ENCODE measurements around the gene PPP1R9A. TPM values are rescaled to one million over a fixed set of nuclear protein-coding genes. Genes with fewer than 3 reads are reported as not detected.

The PPP1R9A gene
- total RNA-seq, 1 donor from 2014 or later: 9.6 TPM

DNA sequence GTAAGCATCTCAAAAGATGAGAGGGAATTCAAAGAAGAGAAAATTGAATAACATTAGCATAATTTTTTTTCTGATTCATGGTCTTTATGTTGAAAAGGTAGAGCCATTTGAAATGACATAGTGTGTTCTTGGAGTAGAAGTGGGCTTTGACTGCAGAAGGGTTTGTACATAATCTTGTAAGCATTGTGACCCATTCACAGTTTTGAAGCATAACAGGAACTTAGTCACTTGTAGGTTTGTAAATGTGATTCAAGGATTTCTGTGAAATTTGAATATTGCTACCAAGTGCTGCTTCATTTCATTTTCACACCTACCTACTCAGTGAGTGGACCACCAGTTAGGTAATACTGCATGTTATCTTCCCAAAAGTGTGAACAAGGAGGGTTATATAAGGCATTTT lies 348.3 kb downstream of the PPP1R9A start:
- no peak for DNase-seq (ENCODE audit: low read depth in 2 of 2)

GRCh38 chr7:95261895-95262415 lies 354.6 kb downstream of the PPP1R9A start:
- DNase-seq (ENCODE audit: low read depth in 2 of 2): no peak

DNA sequence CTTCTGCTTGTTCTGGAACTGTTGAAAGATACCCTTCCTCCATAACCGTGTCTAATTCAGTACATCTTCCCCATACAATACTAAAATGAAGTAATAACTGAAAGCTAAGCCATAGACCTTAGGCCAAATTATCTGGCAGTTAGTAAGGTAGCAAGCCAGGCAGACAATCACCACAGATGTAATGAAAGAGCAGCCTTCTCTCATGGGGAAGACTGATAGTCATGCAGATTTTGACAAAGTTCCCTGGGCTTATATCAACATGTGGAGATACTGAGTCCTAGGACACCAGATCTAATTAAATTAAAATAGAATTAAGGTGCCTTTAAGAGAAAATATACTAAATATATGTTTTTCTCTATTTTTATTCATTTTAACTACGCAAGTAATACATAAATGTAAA lies 355.5 kb downstream of the PPP1R9A start:
- no peak for DNase-seq (ENCODE audit: low read depth in 2 of 2)

DNA sequence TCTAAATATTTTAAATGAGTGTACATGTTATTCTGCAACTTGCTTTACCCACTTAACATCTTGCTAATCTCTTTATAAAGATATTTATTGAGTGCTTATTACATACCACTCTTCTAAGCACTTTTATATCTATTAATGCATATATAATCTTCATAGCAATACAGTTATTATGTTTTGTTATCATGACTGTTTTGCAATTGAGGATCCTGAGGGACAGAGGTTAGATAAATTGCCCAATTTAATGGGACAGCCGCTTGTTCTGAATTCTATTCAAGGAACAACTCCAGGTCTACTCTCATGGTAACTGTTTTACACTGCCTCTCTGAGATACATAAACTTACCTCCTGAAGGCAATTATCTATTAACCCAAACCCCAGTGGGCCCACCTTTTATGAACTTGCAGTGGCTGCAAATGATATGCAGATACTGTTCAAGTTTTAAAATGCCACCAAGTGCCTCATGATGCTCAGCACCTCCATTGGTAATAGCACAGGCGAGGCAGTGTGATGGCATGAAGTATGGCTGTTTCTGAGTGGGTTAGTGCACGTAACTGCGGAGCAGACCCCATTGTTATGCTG lies 356.5 kb downstream of the PPP1R9A start:
- DNase-seq (ENCODE audit: low read depth in 2 of 2): no peak

GRCh38 chr7:95264363-95264891 lies 357.0 kb downstream of the PPP1R9A start:
- no peak for DNase-seq (ENCODE audit: low read depth in 2 of 2)

DNA sequence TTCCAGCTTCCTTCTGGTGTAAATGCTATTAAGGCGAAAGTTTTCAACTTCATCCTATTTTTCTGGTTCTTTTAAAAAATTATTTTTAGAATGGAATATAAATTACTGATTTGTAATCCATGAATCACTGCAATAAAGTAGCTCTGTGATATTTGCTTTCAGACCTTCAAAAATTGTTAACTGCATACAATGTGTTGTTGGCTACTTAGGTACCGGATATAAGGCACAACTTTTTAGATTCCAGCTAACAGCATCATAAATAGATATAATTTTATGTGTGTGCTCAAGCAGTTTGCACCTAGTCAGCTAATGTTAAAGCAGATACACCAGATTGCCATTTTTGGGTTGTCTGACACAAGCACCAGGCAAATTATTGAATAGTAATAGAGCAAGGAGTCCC lies 358.2 kb downstream of the PPP1R9A start:
- DNase-seq (ENCODE audit: low read depth in 2 of 2): no peak

DNA sequence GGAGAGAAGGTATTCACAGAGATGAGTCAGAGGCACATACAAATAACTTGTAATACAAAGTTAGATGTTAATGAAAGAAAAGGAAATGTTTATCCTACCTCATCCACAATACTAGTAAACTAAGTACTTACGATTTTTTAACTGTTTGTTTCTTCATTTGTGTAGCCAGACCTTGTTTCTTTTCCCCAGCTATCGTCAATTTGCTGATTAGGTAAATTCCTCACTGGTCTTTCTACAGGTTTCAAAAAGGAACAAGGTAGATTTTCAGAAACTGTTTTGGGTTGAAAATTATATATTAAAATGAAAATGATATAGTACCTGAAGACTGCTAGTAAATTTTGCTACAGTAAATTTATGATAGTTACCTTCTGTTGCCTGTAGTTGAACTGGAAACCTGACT lies 360.4 kb downstream of the PPP1R9A start:
- DNase-seq (ENCODE audit: low read depth in 2 of 2): no peak

GRCh38 chr7:95269640-95270039 lies 362.2 kb downstream of the PPP1R9A start:
- no peak for DNase-seq (ENCODE audit: low read depth in 2 of 2)

- DNase-seq (ENCODE audit: low read depth in 2 of 2): no peak
These were observed 368.7 kb downstream of the PPP1R9A start for GRCh38 chr7:95276114-95276513.

DNA sequence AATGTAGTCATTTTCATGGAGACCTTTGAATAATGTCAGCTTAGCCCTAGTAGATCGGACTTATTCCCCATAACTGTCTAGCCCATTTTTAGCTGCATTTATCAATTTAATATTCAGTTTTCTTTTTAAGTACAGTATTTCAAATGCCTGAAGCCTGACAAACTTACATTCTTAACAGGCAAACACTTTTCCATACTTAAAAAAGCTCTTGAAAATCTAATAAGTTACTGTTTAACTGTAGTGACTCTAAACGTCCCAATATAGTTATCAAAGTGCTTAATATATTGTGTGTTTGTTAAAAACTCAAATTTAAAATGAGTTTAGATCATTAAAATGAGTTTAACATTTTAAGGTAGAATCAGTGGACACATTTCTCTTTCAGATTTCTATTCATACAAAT lies 372.0 kb downstream of the PPP1R9A start:
- no peak for DNase-seq (ENCODE audit: low read depth in 2 of 2)

DNA sequence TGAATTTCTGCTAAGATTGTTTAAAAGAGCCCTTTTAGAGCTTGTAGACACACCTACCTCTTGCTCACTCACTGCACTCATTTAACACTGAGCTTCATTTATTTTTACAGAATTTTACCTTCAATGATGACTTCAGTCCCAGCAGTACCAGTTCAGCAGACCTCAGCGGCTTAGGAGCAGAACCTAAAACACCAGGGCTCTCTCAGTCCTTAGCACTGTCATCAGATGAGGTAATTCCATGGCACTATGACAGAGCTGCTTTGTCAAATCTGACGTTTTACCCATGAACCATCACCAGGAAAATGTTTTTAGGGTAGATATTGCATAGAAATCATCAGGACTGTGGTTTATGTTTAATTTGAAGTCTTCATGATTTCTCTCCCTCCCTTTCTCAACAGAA lies 378.7 kb downstream of the PPP1R9A start:
- DNase-seq (ENCODE audit: low read depth in 2 of 2): no peak

- no peak for DNase-seq (ENCODE audit: low read depth in 2 of 2)
These were observed 382.9 kb downstream of the PPP1R9A start for GRCh38 chr7:95290166-95290830.

GRCh38 chr7:95295397-95295796 lies 388.0 kb downstream of the PPP1R9A start:
- DNase-seq (ENCODE audit: low read depth in 2 of 2): no peak

DNA sequence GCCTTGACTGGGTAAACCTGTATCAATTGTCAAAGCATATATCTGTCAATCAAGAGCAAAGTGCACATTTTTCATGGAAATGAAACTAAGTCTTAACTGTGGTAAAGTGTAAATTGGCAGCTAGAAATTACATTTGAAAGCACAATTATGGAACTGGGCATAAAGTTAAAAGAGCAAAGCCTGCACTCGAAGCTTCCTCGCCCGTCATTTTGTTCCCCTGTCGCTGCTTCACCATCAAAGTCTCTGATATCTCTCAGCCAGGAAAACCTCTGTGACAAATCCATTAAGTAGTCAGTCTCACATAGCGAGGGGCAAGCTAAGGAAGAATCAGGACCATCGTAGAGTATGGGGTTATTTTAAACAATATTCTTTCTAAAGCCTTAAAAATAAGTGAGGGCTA lies 389.1 kb downstream of the PPP1R9A start:
- DNase-seq (ENCODE audit: low read depth in 2 of 2): no peak

DNA sequence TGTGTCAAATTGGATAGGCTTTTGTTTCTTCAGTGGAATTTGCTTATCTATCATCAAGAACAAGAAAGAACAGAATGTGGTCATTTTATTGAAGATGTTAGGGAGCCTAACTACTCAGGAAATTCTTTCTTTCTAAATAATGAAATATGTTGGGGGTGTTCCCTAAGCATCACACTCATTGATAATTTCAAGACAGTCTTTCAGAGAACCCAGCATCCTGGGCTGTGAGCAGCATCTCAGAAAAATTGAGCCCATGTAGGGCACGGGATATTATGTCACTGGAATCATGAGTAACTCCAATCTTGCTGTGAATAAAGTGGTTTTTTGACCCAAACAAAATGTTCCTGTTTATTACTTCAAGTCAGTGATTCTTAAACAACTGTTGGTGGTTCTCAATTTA lies 389.6 kb downstream of the PPP1R9A start:
- no peak for DNase-seq (ENCODE audit: low read depth in 2 of 2)

GRCh38 chr7:95298091-95298490 lies 390.7 kb downstream of the PPP1R9A start:
- no peak for DNase-seq (ENCODE audit: low read depth in 2 of 2)

- DNase-seq (ENCODE audit: low read depth in 2 of 2): no peak
These were observed 395.9 kb downstream of the PPP1R9A start for GRCh38 chr7:95303013-95303905.

GRCh38 chr7:95304990-95305389 lies 397.6 kb downstream of the PPP1R9A start:
- DNase-seq (ENCODE audit: low read depth in 2 of 2): no peak

DNA sequence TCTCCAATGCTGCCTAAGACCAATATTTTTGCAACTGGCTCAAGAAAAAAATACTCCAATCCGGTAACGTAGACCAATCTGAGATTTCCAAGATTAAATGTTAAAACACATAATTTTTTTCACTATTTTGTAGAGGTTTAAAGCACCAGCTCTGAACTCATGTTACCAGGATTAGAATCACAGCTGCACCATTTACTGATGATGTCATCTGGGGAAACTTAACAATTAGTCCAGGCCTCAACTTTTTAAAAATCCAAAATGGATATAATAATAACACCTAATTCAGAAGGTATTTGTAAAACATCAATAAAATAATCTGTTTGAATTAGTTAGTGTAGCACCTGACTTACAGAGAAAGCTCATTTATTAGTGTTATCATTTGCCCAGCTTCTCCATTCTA lies 402.6 kb downstream of the PPP1R9A start:
- no peak for DNase-seq (ENCODE audit: low read depth in 2 of 2)

- DNase-seq (ENCODE audit: low read depth in 2 of 2): no peak
These were observed 404.0 kb downstream of the PPP1R9A start for GRCh38 chr7:95311389-95311788.

DNA sequence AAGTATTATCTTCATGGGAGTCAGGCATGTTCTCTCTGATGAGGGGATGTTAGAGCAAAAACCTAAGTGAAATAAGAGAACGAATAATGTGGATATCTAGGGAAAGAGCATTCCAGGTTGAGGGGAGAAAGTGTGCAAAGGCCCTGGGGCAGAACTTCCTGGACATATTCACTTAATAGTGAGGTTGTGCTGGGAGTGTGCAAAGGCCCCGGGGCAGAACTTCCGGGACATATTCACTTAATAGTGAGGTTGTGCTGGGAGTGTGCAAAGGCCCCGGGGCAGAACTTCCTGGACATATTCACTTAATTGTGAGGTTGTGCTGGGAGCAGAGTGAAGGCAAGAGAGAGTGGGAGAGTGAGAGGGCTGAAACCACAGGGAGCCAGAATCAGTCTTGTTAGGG lies 405.2 kb downstream of the PPP1R9A start:
- DNase-seq (ENCODE audit: low read depth in 2 of 2): no peak

- no peak for DNase-seq (ENCODE audit: low read depth in 2 of 2)
These were observed 409.2 kb downstream of the PPP1R9A start for GRCh38 chr7:95316588-95316987.
